ENCODE measurements around the gene COL17A1.

COL17A1 gene

GRCh38 chr10:104090611-104091010 lies 4.9 kb upstream of the COL17A1 start:
- Histone ChIP-seq H3K36me3 (replicated peaks in 1 of 2; ENCODE audit: control insufficient read depth in 2 of 2, insufficient read depth in 2 of 2, low read length in 2 of 2) (no peaks in the 10 kb centered on the region), H2AFZ (ENCODE audit: low read length) (peak overlapping the region; percentile 9), H3K23ac (ENCODE audit: low read depth, low read length, poor library complexity) (no peak overlapping the region), H3K14ac (ENCODE audit: low read length) (no peak overlapping the region), H3K9ac (ENCODE audit: low read depth, low read length, poor library complexity) (no peak overlapping the region), H2AK5ac (ENCODE audit: low read depth, low read length) (no peak overlapping the region), H2BK12ac (ENCODE audit: low read length) (no peak overlapping the region), H2BK120ac (ENCODE audit: low read depth, low read length) (no peak overlapping the region), H3K79me1 (ENCODE audit: low read depth, low read length) (no peaks in the 10 kb centered on the region), H2BK5ac (ENCODE audit: low read length) (no peak overlapping the region), H3K27ac (replicated peaks; ENCODE audit: low read length) (no peak overlapping the region), H2BK15ac (ENCODE audit: low read length) (no peak overlapping the region), H4K91ac (ENCODE audit: low read depth, low read length, poor library complexity) (no peak overlapping the region), H4K8ac (ENCODE audit: low read depth, low read length) (no peak overlapping the region), H3K9me3 (replicated peaks in 1 of 2; ENCODE audit: control insufficient read depth in 2 of 2, insufficient read depth in 1 of 2, low read depth in 1 of 2, low read length in 2 of 2) (no peaks in the 10 kb centered on the region), H3K27me3 (ENCODE audit: control insufficient read depth in 3 of 3, insufficient read depth in 3 of 3, low read depth in 1 of 3, low read length in 3 of 3) (no peaks in the 10 kb centered on the region), H3K4ac (ENCODE audit: low read length) (no peak overlapping the region), H3K4me1 (ENCODE audit: control insufficient read depth in 2 of 2, insufficient read depth in 1 of 2, low read depth in 1 of 2, low read length in 2 of 2) (peaks cover 2 to 15% of the 10 kb centered on the region in 2 donors), H3K18ac (ENCODE audit: low read length) (no peak overlapping the region), H3K4me3 (ENCODE audit: low read length in 2 of 2) (no peak overlapping the region), H3K4me2 (ENCODE audit: insufficient read depth, low read length, poor library complexity, severe bottlenecking) (no peak overlapping the region)
- no peak for DNase-seq (ENCODE audit: low spot score)
- WGBS, 2 donors (ENCODE audit: extremely low coverage in 2 of 2, insufficient read length in 2 of 2, insufficient replicate concordance in 1 of 2): no CpG with 5 or more reads among the region's 2 CpGs

- H3K79me1 ChIP-seq (ENCODE audit: low read depth, low read length): no peaks in the 10 kb centered on the region
- H3K27ac ChIP-seq (replicated peaks; ENCODE audit: low read length): no peak overlapping the region
- no peak for DNase-seq (ENCODE audit: low spot score)
- no peak overlapping the region for H3K4me2 ChIP-seq (ENCODE audit: insufficient read depth, low read length, poor library complexity, severe bottlenecking)
- H3K27me3 ChIP-seq (ENCODE audit: control insufficient read depth in 3 of 3, insufficient read depth in 3 of 3, low read depth in 1 of 3, low read length in 3 of 3): no peaks in the 10 kb centered on the region
- H3K4me3 ChIP-seq (ENCODE audit: low read length in 2 of 2): no peak overlapping the region
- no peak overlapping the region for H2BK120ac ChIP-seq (ENCODE audit: low read depth, low read length)
- no peak overlapping the region for H3K4ac ChIP-seq (ENCODE audit: low read length)
- H3K4me1 ChIP-seq (ENCODE audit: control insufficient read depth in 2 of 2, insufficient read depth in 1 of 2, low read depth in 1 of 2, low read length in 2 of 2): peaks cover 2 to 15% of the 10 kb centered on the region in 2 donors
- H2AK5ac ChIP-seq (ENCODE audit: low read depth, low read length): no peak overlapping the region
- no peak overlapping the region for H4K91ac ChIP-seq (ENCODE audit: low read depth, low read length, poor library complexity)
- H2AFZ ChIP-seq (ENCODE audit: low read length): peak overlapping the region; percentile 1
- H2BK15ac ChIP-seq (ENCODE audit: low read length): no peak overlapping the region
- no peak overlapping the region for H3K9ac ChIP-seq (ENCODE audit: low read depth, low read length, poor library complexity)
- H4K8ac ChIP-seq (ENCODE audit: low read depth, low read length): no peak overlapping the region
- H3K23ac ChIP-seq (ENCODE audit: low read depth, low read length, poor library complexity): no peak overlapping the region
- H3K9me3 ChIP-seq (replicated peaks in 1 of 2; ENCODE audit: control insufficient read depth in 2 of 2, insufficient read depth in 1 of 2, low read depth in 1 of 2, low read length in 2 of 2): no peaks in the 10 kb centered on the region
- H3K14ac ChIP-seq (ENCODE audit: low read length): no peak overlapping the region
- WGBS, 2 donors (ENCODE audit: extremely low coverage in 2 of 2, insufficient read length in 2 of 2, insufficient replicate concordance in 1 of 2): no CpG with 5 or more reads among the region's 3 CpGs
- no peak overlapping the region for H3K18ac ChIP-seq (ENCODE audit: low read length)
- no peaks in the 10 kb centered on the region for H3K36me3 ChIP-seq (replicated peaks in 1 of 2; ENCODE audit: control insufficient read depth in 2 of 2, insufficient read depth in 2 of 2, low read length in 2 of 2)
- H2BK5ac ChIP-seq (ENCODE audit: low read length): no peak overlapping the region
- H2BK12ac ChIP-seq (ENCODE audit: low read length): no peak overlapping the region
Measured at GRCh38 chr10:104089621-104090020, 3.9 kb upstream of the COL17A1 start.

- no peak overlapping the region for H2BK12ac ChIP-seq (ENCODE audit: low read length)
- peaks cover 2 to 15% of the 10 kb centered on the region in 2 donors for H3K4me1 ChIP-seq (ENCODE audit: control insufficient read depth in 2 of 2, insufficient read depth in 1 of 2, low read depth in 1 of 2, low read length in 2 of 2)
- H3K9me3 ChIP-seq (replicated peaks in 1 of 2; ENCODE audit: control insufficient read depth in 2 of 2, insufficient read depth in 1 of 2, low read depth in 1 of 2, low read length in 2 of 2): no peaks in the 10 kb centered on the region
- no peaks in the 10 kb centered on the region for H3K36me3 ChIP-seq (replicated peaks in 1 of 2; ENCODE audit: control insufficient read depth in 2 of 2, insufficient read depth in 2 of 2, low read length in 2 of 2)
- H4K91ac ChIP-seq (ENCODE audit: low read depth, low read length, poor library complexity): no peak overlapping the region
- H2BK5ac ChIP-seq (ENCODE audit: low read length): no peak overlapping the region
- H3K14ac ChIP-seq (ENCODE audit: low read length): no peak overlapping the region
- no peak overlapping the region for H3K27ac ChIP-seq (replicated peaks; ENCODE audit: low read length)
- no peak overlapping the region for H2BK120ac ChIP-seq (ENCODE audit: low read depth, low read length)
- H3K18ac ChIP-seq (ENCODE audit: low read length): no peak overlapping the region
- no peak overlapping the region for H3K4me3 ChIP-seq (ENCODE audit: low read length in 2 of 2)
- WGBS, 2 donors (ENCODE audit: extremely low coverage in 2 of 2, insufficient read length in 2 of 2, insufficient replicate concordance in 1 of 2): no CpG with 5 or more reads among the region's 5 CpGs
- no peak overlapping the region for H4K8ac ChIP-seq (ENCODE audit: low read depth, low read length)
- H3K9ac ChIP-seq (ENCODE audit: low read depth, low read length, poor library complexity): no peak overlapping the region
- no peak for DNase-seq (ENCODE audit: low spot score)
- H3K4ac ChIP-seq (ENCODE audit: low read length): no peak overlapping the region
- H3K27me3 ChIP-seq (ENCODE audit: control insufficient read depth in 3 of 3, insufficient read depth in 3 of 3, low read depth in 1 of 3, low read length in 3 of 3): no peaks in the 10 kb centered on the region
- H2AFZ ChIP-seq (ENCODE audit: low read length): no peak overlapping the region
- H3K23ac ChIP-seq (ENCODE audit: low read depth, low read length, poor library complexity): no peak overlapping the region
- H3K4me2 ChIP-seq (ENCODE audit: insufficient read depth, low read length, poor library complexity, severe bottlenecking): no peak overlapping the region
- no peak overlapping the region for H2BK15ac ChIP-seq (ENCODE audit: low read length)
- no peak overlapping the region for H2AK5ac ChIP-seq (ENCODE audit: low read depth, low read length)
- H3K79me1 ChIP-seq (ENCODE audit: low read depth, low read length): no peaks in the 10 kb centered on the region
Measured at GRCh38 chr10:104088239-104088638, 2.6 kb upstream of the COL17A1 start.

GRCh38 chr10:104084482-104085142 lies 1.1 kb downstream of the COL17A1 start:
- H4K91ac ChIP-seq (ENCODE audit: low read depth, low read length, poor library complexity): no peak overlapping the region
- peaks cover 0 to 9% of the 10 kb centered on the region in 2 donors for H3K4me1 ChIP-seq (ENCODE audit: control insufficient read depth in 2 of 2, insufficient read depth in 1 of 2, low read depth in 1 of 2, low read length in 2 of 2)
- no peak overlapping the region for H3K4me3 ChIP-seq (ENCODE audit: low read length in 2 of 2)
- no peak overlapping the region for H2BK12ac ChIP-seq (ENCODE audit: low read length)
- no peak overlapping the region for H3K4me2 ChIP-seq (ENCODE audit: insufficient read depth, low read length, poor library complexity, severe bottlenecking)
- no peaks in the 10 kb centered on the region for H3K9me3 ChIP-seq (replicated peaks in 1 of 2; ENCODE audit: control insufficient read depth in 2 of 2, insufficient read depth in 1 of 2, low read depth in 1 of 2, low read length in 2 of 2)
- H3K27ac ChIP-seq (replicated peaks; ENCODE audit: low read length): no peak overlapping the region
- no peaks in the 10 kb centered on the region for H3K27me3 ChIP-seq (ENCODE audit: control insufficient read depth in 3 of 3, insufficient read depth in 3 of 3, low read depth in 1 of 3, low read length in 3 of 3)
- H3K79me1 ChIP-seq (ENCODE audit: low read depth, low read length): no peaks in the 10 kb centered on the region
- no peak overlapping the region for H3K18ac ChIP-seq (ENCODE audit: low read length)
- H3K23ac ChIP-seq (ENCODE audit: low read depth, low read length, poor library complexity): no peak overlapping the region
- H3K14ac ChIP-seq (ENCODE audit: low read length): no peak overlapping the region
- no peak overlapping the region for H3K9ac ChIP-seq (ENCODE audit: low read depth, low read length, poor library complexity)
- no peak overlapping the region for H2BK120ac ChIP-seq (ENCODE audit: low read depth, low read length)
- no CpG with 5 or more reads among the region's 5 CpGs for WGBS, 2 donors (ENCODE audit: extremely low coverage in 2 of 2, insufficient read length in 2 of 2, insufficient replicate concordance in 1 of 2)
- H4K8ac ChIP-seq (ENCODE audit: low read depth, low read length): no peak overlapping the region
- no peaks in the 10 kb centered on the region for H3K36me3 ChIP-seq (replicated peaks in 1 of 2; ENCODE audit: control insufficient read depth in 2 of 2, insufficient read depth in 2 of 2, low read length in 2 of 2)
- no peak for DNase-seq (ENCODE audit: low spot score)
- H2BK15ac ChIP-seq (ENCODE audit: low read length): no peak overlapping the region
- no peak overlapping the region for H3K4ac ChIP-seq (ENCODE audit: low read length)
- no peak overlapping the region for H2BK5ac ChIP-seq (ENCODE audit: low read length)
- no peak overlapping the region for H2AK5ac ChIP-seq (ENCODE audit: low read depth, low read length)
- no peak overlapping the region for H2AFZ ChIP-seq (ENCODE audit: low read length)

Measured in neuronal stem cell (in vitro differentiated cells).